Measurements from ENCODE around the gene CTSF.
A peak's percentile ranks its signal among the peaks of the same experiment; 100 is the strongest.
"Not testable (repeated sequence)": the region's sequence is repeated elsewhere in the genome, so short reads cannot be mapped to it uniquely, and the experiment has no call there.

The CTSF gene

GRCh38 chr11:66557733-66558326, 10.6 kb downstream of the CTSF start:
- DNase-seq, result no peak

- DNase-seq, result no peak
These were observed 12.3 kb downstream of the CTSF start for GRCh38 chr11:66556086-66556485.

- no peak for DNase-seq
These were observed 13.0 kb downstream of the CTSF start for GRCh38 chr11:66555416-66555815.

- DNase-seq, result no peak
These were observed 13.8 kb downstream of the CTSF start for GRCh38 chr11:66554602-66555001.

GRCh38 chr11:66550887-66551286, 17.5 kb downstream of the CTSF start:
- DNase-seq, result no peak

GRCh38 chr11:66549696-66550095, 18.7 kb downstream of the CTSF start:
- no peak for DNase-seq

- DNase-seq, result no peak
These were observed 19.4 kb downstream of the CTSF start for GRCh38 chr11:66548774-66549630.

- DNase-seq, result no peak
These were observed 20.4 kb downstream of the CTSF start for GRCh38 chr11:66548041-66548440.

- no peak for DNase-seq
These were observed 20.8 kb downstream of the CTSF start for GRCh38 chr11:66547662-66548009.

GRCh38 chr11:66546966-66547661, 21.3 kb downstream of the CTSF start:
- DNase-seq, result no peak

- DNase-seq, result no peak
These were observed 21.9 kb downstream of the CTSF start, which contains the start of gene ACTN3 for GRCh38 chr11:66546368-66546965. ACTN3 (plus strand) TSS chr11:66546903; CDS start chr11:66546938, 35 bp downstream.

GRCh38 chr11:66545701-66546367, 22.6 kb downstream of the CTSF start, which contains the start of gene ZDHHC24:
ZDHHC24 (minus strand) TSS chr11:66546048; CDS start chr11:66546003, 45 bp downstream.
- peak; percentile 88 for DNase-seq

GRCh38 chr11:66544952-66545351, 23.5 kb downstream of the CTSF start:
- not testable (repeated sequence) for DNase-seq

GRCh38 chr11:66543263-66544107, 24.9 kb downstream of the CTSF start:
- DNase-seq, result no peak

- no peak for DNase-seq
These were observed 26.0 kb downstream of the CTSF start for GRCh38 chr11:66542362-66542761.

GRCh38 chr11:66541892-66542291, 26.5 kb downstream of the CTSF start:
- no peak for DNase-seq

- not testable (repeated sequence) for DNase-seq
These were observed 27.8 kb downstream of the CTSF start for GRCh38 chr11:66540598-66540997.

- DNase-seq, result no peak
These were observed 28.6 kb downstream of the CTSF start for GRCh38 chr11:66539870-66540213.

GRCh38 chr11:66539170-66539869, 29.1 kb downstream of the CTSF start:
- DNase-seq, result no peak

GRCh38 chr11:66532784-66533183, 35.6 kb downstream of the CTSF start:
- no peak for DNase-seq

GRCh38 chr11:66531841-66532240, 36.6 kb downstream of the CTSF start:
- no peak for DNase-seq

Data from NCI-H1048 (cell line).